DND-41 (cell line): ENCODE data around the gene TMEM86B.

Experiments
- EZH2 ChIP-seq: IDR thresholded peaks from 3 replicates; pipeline ENCODE4 v1.6.1; 2012; ENCODE audit warnings: borderline replicate concordance, low read depth, mild to moderate bottlenecking, moderate library complexity, low read length, inconsistent platforms; ENCODE audit not compliant: severe bottlenecking
- TF ChIP-seq, protein P1 (sequence below): IDR thresholded peaks from 2 replicates; pipeline ENCODE4 v1.5.1; 2012; ENCODE audit warnings: borderline replicate concordance, low read length, moderate library complexity, mild to moderate bottlenecking; ENCODE audit not compliant: poor library complexity, severe bottlenecking; ENCODE audit errors: extremely low read depth

DNA sequence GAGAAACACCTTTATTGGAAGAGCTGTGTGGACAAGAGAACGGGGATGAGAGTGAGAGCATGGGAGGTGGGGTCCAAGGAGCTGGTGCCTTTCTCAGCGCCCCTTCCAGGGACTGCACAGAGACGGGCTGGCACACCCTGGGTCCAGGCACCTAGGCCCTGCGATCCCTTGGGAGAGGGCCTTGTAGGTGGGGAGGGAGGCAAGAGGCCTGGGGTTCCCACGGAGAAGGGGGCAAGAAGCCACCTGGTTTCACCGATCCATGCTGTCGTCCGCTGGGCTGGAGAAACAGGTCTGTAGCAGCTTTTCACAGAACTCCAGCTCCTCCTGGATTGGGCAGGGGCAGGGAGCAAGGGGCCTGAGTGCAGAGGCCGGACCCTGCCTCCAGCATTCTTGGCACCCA lies 33.8 kb upstream of the TMEM86B start:
- no peak for TF ChIP-seq EZH2
- TF ChIP-seq, protein P1, sequence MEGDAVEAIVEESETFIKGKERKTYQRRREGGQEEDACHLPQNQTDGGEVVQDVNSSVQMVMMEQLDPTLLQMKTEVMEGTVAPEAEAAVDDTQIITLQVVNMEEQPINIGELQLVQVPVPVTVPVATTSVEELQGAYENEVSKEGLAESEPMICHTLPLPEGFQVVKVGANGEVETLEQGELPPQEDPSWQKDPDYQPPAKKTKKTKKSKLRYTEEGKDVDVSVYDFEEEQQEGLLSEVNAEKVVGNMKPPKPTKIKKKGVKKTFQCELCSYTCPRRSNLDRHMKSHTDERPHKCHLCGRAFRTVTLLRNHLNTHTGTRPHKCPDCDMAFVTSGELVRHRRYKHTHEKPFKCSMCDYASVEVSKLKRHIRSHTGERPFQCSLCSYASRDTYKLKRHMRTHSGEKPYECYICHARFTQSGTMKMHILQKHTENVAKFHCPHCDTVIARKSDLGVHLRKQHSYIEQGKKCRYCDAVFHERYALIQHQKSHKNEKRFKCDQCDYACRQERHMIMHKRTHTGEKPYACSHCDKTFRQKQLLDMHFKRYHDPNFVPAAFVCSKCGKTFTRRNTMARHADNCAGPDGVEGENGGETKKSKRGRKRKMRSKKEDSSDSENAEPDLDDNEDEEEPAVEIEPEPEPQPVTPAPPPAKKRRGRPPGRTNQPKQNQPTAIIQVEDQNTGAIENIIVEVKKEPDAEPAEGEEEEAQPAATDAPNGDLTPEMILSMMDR, result no peak
